IPS-NIHi7 (cell line): ENCODE measurements around the gene STARD8.
"Not testable (repeated sequence)": the region's sequence is repeated elsewhere in the genome, so short reads cannot be mapped to it uniquely, and the experiment has no call there.

Experiments used
- DNase-seq: peaks from one replicate; pipeline ENCODE4 v3.0.0; 2012; ENCODE audit warnings: mixed read lengths; ENCODE audit errors: extremely low spot score

STARD8 gene, protein sequence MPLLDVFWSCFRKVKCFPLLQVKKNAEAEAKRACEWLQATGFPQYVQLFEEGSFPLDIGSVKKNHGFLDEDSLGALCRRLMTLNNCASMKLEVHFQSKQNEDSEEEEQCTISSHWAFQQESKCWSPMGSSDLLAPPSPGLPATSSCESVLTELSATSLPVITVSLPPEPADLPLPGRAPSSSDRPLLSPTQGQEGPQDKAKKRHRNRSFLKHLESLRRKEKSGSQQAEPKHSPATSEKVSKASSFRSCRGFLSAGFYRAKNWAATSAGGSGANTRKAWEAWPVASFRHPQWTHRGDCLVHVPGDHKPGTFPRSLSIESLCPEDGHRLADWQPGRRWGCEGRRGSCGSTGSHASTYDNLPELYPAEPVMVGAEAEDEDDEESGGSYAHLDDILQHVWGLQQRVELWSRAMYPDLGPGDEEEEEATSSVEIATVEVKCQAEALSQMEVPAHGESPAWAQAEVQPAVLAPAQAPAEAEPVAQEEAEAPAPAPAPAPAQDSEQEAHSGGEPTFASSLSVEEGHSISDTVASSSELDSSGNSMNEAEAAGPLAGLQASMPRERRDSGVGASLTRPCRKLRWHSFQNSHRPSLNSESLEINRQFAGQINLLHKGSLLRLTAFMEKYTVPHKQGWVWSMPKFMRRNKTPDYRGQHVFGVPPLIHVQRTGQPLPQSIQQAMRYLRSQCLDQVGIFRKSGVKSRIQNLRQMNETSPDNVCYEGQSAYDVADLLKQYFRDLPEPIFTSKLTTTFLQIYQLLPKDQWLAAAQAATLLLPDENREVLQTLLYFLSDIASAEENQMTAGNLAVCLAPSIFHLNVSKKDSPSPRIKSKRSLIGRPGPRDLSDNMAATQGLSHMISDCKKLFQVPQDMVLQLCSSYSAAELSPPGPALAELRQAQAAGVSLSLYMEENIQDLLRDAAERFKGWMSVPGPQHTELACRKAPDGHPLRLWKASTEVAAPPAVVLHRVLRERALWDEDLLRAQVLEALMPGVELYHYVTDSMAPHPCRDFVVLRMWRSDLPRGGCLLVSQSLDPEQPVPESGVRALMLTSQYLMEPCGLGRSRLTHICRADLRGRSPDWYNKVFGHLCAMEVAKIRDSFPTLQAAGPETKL

GRCh38 chrX:68647156-68647957 lies at the start of gene STARD8:
STARD8 (plus strand) TSS chrX:68647666; CDS start chrX:68647883, 217 bp downstream.
- peak; percentile 60 for DNase-seq

- no peak for DNase-seq
Observed at GRCh38 chrX:68598841-68599240, 48.6 kb upstream of the STARD8 start.

GRCh38 chrX:68599256-68600152 lies 48.0 kb upstream of the STARD8 start:
- no peak for DNase-seq

- not testable (repeated sequence) for DNase-seq
Observed at GRCh38 chrX:68604216-68604615, 43.2 kb upstream of the STARD8 start.

DNA sequence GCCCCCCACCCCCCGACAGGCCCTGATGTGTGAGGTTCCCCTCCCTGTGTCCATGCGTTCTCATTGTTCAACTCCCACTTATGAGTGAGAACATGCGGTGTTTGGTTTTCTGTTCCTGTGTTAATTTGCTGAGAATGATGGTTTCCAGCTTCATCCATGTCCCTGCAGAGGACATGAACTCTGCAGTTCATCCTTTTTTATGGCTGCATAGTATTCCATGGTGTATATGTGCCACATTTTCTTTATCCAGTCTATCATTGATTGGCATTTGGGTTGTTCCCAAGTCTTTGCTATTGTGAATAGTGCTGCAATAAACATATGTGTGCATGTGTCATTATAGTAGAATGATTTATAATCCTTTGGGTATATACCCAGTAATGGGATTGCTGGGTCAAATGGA lies 32.7 kb upstream of the STARD8 start:
- not testable (repeated sequence) for DNase-seq

GRCh38 chrX:68627986-68628385 lies 19.5 kb upstream of the STARD8 start:
- no peak for DNase-seq

GRCh38 chrX:68629936-68630335 lies 17.5 kb upstream of the STARD8 start:
- not testable (repeated sequence) for DNase-seq

- DNase-seq: peak; percentile 1
Observed at GRCh38 chrX:68631336-68631735, 16.1 kb upstream of the STARD8 start.

DNA sequence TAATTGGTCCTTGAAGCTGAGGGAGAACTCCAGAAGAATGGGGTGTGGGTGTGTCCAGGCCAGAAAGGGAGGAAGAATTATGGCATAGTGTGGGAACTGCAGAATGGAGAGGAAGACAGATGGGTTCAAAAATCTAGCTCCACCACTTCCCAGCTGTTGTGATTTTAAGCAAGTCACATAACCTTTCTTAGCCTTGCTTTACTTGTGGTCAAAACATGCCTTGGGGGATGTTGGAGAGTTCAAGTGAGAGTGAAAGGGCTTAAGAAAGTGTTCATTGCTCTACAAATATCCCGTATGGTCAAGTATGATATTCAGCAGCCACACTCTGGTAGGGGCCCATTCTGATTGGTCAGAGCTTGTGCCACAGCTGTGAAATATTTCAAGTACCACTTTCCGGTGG lies 15.0 kb upstream of the STARD8 start:
- no peak for DNase-seq

DNA sequence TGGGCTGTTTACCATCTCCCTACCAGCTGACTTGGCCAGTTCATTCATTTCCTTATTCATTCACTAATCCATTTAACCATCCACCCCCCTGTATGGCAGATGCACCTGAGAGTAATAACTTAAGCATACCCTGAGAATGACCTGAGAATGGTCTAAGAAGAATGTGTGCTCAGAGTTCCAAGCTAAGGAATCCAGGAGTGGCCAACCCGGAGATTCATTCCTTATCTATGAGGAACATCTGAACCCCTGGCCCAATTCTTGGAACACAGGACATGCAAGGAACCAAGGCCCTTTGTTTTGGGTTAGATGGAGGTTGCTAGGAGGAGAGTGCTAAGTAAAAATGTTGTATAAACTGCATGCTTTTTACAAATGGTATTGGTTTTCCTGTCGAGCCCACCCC lies 13.5 kb upstream of the STARD8 start:
- DNase-seq: no peak

DNA sequence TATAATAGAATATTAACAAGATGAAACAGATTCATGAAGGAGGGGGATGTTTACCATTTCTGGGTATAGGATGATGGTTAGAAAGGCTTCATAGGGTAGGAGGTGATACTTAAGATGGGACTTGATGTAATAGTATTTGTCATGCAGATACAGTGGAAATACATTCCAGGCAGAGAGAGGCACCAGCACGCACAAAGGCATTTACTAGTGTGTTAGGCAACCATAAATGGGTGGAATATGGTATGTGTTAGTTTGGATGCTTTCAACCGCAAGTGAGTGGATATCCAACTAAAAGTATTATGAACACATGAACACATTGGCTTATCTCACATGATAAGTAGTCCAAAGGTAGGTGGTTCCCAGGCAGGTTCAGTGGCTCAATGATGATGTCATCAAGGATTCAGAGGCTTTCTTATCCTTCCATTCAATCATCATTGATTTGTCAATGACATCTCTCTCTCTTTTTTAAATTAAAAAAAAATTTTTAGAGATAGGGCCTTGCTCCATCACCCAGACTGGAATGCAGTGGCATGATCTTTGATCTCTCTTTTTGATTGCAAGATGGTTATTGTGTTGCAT lies 12.7 kb upstream of the STARD8 start:
- DNase-seq: no peak

GRCh38 chrX:68640661-68641060 lies 6.8 kb upstream of the STARD8 start:
- no peak for DNase-seq

GRCh38 chrX:68644861-68645260 lies 2.6 kb upstream of the STARD8 start:
- DNase-seq: no peak

DNA sequence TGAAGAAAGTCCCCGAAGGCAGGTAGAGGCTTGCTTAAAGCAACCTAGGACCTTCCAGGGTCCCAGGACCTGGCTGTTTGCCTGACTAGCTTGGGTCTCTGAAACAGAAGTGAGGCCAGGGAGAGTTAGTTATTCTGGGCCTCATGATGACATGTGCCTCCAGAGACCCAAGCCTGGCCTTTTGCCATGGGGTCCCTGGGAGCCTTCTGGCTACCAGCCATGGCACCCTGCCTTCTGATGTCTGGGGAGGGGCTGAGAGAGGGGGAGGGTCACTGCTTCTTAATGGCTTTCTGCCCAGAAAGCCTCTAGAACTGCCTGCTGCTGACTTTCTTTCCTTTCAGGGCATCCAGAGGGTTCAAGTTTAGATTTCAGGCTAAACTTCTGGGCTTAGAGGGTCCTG lies 1.0 kb upstream of the STARD8 start:
- no peak for DNase-seq

DNA sequence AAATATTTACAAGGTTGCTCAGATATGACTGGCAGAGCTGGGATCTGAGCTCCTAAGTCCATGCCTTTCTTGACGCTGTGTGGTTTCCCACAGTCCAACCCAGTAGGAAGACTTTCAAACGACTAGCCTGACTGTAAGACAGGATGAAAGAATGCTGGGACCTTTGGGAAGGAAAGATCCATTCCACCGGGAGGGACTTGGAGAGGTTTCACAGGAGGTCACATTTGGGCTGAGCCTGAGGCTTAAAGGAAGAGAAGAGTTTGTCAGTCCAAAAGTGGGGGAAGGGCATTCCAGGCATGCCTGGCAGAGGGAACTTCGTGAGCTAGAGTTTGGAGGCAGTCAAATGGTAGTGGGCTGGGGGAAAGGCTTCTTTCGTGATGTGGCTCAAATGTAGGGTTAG lies 1.5 kb downstream of the STARD8 start:
- DNase-seq: peak; percentile 37

GRCh38 chrX:68650491-68650890 lies 3.0 kb downstream of the STARD8 start:
- no peak for DNase-seq

DNA sequence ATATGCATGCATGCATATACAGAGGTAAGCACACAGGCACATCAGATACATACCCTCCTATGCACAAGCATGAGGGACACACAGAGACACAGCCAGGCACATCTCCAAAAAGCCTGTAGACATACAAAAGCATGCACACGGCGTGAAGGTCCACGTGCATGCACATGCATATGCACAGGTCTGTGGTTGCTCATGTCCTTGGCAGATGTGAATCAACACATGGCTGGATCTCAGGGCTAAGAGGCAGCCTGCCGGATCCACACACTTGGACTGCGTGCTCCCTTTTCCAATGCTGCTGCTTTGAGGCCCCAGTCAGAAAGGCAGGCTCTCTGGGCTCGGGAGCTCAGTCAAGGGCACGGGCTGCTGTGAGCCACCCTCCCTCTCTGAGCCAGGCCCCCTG lies 3.6 kb downstream of the STARD8 start:
- DNase-seq: no peak

GRCh38 chrX:68652326-68653170 lies 5.1 kb downstream of the STARD8 start:
- DNase-seq: no peak

DNA sequence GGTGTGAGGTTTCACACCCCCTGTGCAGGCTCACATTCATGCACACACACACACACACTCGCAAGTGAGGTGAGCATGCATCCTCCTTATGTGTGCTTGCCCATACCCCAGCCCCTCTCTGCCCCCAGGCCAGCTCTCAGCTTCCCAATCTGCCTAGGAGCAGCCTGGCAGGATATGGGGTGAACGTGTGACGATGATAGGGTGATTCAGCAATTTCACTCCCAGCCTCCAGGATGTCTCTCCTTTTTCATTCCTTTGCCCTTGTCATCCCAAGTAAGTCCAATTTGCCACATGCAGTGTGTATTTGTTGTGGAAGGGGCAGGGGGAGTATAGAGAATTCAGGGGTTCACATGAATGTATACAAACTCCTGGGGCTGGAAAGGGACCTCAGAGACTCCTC lies 7.2 kb downstream of the STARD8 start:
- DNase-seq: no peak
